Transverse colon (tissue), 4 donors: ENCODE data around the gene TMBIM1.

Source experiments
- CTCF ChIP-seq, 5 experiments: fragments of 200-600 bp in 3 of 5; fragments of 450-650 bp in 2 of 5; sonication (generic) in 3 of 5; IDR thresholded peaks; 1 replicate in 2 of 5; 2 replicates in 3 of 5; pipeline ENCODE4 v1.5.1; 2016 to 2017; ENCODE audit warnings: antibody characterized with exemption in 5 of 5, inconsistent platforms in 3 of 5, mild to moderate bottlenecking in 2 of 5, moderate library complexity in 1 of 5
- POLR2AphosphoS5 ChIP-seq, 3 donors: sonication (generic); formaldehyde crosslinking; IDR thresholded peaks; one replicate each; pipeline ENCODE4 v1.6.1; 2016; ENCODE audit warnings: antibody characterized with exemption in 3 of 3

- TF ChIP-seq CTCF (IDR thresholded peaks at IDR 0.05) (no peak), POLR2AphosphoS5 (IDR thresholded peaks at IDR 0.05) (no peak)
These were observed 23.1 kb upstream of the TMBIM1 start for GRCh38 chr2:218315397-218315796.
